NCI-H69 (cell line): ENCODE data around the gene RRN3.
"Not testable (repeated sequence)": the region's sequence is repeated elsewhere in the genome, so short reads cannot be mapped to it uniquely, and the experiment has no call there.

Experiments used
- DNase-seq: peaks from one replicate; lab custom pipeline; 2025; lab: John Stamatoyannopoulos, UW

The RRN3 gene

DNA sequence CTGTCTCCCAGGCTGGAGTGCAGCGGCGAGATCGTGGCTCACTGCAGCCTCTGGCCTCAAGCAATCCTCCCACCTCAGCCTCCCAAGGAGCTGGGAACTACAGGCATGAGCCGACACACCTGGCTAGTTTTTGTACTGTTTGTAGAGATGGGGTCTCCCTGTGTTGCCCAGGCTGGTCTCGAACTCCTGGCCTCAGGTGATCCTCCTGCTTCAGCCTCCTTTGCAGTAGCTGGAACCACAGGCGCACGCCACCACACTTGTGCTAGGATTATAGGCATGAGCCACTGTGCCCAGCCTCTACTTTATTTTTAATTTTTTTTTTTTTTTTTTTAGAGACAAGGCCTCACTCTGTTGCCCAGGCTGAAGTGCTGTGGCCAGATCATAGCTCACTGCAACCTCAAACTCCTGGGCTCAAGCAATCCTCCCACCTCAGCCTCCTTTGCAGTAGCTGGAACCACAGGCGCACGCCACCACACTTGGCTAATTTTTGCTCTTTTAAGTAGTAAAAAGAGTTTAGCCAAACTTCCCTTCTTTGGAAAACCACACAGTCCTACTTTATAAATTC is 42.6 kb downstream of the RRN3 start:
- DNase-seq: no peak

DNA sequence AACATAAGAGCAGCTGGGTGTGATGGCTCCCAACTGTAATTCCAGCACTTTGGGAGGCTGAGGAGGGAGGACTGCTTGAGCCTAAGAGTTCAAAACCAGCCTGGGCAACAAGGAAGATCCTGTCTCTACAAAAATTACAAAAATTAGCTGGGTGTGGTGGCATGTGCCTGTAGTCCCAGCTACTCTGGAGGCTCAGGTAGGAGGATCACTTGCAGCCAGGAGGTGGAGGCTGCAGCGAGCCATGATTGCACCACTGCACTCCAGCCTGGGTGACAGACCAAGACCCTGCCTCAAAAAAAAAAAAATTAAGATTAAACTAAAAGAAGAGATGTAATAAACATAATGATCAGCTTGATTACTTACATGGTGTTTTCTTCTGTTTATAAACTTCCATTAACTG is 43.6 kb downstream of the RRN3 start:
- not testable (repeated sequence) for DNase-seq

DNA sequence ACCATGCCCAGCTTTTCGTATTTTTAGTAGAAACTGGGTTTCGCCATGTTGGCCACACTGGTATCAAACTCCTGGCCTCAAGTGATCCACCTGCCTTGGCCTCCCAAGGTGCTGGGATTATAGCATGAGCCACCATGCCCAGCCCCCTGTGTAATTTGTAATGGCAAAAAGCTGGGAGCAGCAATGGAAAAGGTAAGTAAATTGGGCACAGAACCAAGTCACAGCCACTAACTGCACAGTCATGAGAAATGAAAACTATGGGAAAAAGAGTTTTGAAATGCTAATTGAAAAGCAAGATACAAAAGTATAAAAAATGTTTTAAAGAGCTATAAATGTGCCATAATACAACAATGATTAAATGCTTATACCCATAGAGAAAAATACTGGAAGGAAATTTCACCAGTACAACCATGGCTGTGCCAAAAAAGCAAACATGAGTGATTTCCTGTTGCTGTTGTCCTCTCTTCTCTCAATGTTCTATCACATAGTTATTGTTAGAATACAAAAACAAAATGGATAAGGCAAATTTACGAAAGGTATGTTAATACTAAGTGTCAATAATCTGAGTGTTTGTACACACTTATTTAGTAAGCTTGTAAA is 44.4 kb downstream of the RRN3 start:
- no peak for DNase-seq

DNA sequence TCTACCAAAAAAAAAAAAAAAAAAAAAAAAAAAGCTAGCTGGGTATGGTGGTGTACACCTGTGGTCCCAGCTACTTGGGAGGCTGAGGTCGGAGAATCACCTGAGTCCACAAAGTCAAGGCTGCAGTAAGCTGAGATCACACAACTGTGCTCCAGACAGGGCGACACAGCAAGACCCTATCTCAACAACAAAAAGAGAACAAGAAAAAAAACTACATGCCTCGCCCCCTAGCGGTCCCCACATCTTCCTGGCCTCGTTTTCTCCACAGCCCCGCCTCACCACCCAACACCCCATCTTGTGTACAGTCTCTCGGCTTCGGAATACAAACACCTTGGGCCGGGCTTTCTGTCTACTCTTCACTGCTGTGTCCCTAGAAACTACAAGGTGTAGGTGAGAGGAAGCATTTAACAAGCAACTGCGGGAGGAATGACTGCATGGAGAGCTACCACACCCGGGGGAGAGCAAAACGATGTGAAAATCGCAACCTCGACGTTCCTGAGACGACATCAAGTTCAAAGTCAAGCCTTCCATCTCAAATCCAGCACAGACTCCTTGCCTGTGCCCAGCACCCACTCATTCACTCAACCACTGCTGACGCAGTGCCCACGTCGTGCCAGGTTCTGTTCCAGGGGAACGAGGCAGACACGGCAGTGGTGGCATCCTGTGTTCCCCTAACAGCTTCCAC is 47.2 kb downstream of the RRN3 start:
- DNase-seq: no peak

DNA sequence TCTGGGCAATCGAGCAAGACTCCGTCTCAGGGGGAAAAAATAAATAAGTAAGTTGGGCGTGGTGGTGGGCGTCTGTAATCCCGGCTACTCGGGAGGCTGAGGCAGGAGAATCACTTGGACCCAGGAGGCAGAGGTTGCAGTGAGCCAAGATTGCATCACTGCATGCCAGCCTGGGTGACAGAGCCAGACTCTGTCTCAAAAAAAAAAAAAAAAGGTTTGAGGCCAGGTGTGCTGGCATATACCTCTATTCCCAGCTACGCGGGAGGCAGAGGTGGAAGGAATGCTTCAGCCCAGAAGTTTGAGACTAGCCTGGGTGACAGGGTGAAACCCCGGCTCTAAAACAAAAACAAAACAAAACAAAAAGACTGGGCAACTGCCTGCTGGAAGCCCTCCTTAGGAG is 48.8 kb downstream of the RRN3 start:
- not testable (repeated sequence) for DNase-seq

DNA sequence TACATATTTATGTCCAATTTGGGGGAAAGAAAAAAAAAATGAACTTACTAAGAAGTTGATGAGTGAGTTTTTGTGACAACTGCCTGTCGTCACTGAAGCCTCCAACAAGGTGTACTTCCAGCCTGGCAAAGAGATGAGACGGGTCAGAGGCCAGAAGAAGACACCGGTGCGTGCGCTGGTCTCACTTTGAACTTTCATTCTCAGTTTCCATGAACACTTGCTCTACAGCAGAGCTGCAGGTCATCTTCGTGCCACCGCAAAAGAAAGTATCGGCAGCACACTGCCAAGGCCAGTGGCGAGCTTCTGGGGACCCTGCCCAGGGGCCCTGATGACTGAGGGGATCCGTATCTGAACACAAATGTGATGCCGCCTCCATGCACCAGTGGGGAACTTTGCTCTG is 49.8 kb downstream of the RRN3 start:
- no peak for DNase-seq

DNA sequence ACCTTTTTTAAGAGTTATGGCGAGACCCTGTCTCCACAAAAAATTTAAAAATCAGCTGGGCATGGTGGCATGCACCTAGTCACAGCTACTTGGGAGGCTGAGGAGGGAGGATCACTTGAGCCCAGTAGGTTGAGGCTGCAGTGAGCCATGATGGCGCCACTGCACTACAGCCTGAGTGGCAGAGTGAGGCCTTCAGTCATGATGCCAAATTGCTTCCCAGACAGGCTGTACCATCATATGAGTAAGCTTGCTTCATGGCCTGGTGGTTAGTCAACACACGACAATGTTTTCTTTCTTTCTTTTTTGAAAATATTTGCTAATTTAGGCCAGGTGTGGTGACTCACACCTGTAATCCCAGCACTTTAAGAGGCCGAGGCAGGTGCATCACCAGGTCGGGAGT is 50.7 kb downstream of the RRN3 start:
- no peak for DNase-seq

DNA sequence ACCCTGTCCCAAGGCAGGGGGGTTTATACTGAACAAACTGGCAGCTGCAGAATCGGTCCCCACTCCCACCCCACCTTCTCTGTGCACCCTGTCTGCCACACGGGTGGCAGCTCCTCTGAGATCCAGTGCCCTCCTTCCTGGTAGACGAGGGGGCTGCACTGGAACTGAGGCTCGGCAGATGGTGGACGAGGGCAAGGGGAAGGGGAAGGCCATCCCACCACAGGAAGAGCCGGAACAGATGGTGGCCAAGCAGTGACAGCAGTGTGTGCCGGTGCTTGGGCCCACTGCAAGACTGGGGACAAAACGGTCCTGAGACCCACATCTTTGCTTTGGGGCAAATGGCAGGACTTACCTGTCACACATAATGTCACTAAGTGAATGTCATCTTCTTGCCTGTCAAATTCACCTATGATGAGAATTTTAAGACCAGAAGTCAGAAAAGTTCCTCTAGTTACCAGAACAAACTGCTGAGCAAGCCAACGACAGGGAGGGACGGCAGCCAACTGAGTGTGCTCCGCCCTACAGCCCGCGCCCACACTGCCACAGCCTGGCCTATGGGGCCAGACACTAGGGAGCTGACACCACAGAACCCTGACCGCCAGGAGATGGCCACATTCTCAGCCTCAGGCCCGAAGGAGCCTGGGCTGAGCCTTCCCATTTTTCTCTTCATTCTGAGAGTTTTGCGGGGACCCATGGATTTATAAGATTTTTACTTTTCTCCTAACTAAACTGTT is 52.6 kb downstream of the RRN3 start:
- no peak for DNase-seq

DNA sequence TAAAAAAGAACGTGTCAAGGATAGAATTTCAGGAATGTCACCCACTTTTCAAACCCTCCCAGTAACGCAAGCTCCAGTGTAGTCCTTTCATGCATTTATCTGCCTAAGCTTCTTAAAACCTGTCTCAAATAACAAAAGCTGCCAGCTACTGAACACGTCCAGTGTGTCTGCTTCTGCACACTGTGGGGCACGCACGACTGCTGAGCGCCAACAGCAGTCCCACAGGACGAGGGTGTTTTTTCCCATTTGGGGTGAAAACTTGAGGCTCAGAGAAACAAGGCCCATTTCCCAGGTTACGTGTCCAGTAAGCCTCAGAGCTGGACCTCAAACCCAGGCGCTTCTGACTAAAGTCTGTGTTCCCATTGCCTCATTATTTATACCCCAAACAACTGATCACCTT is 55.4 kb downstream of the RRN3 start:
- no peak for DNase-seq

DNA sequence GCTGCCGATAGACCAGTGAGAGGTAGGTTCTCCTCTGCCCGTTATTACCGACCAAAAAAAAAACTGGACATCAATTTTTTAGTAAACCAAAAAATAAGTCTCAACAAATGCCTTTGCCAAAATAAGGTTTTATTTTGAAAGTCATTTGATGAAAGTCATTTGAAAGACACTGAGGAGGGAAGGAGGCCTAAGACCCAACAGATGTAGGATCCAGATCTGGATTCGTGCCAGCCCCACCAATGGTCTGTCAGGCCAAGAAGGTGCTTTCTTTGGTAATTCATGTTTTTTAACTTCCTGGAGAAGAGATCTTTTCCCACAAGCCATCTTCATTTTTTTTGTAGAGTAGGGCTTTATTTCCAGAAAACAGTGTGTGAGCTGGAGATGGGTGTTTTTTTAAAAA is 56.3 kb downstream of the RRN3 start:
- DNase-seq: no peak

DNA sequence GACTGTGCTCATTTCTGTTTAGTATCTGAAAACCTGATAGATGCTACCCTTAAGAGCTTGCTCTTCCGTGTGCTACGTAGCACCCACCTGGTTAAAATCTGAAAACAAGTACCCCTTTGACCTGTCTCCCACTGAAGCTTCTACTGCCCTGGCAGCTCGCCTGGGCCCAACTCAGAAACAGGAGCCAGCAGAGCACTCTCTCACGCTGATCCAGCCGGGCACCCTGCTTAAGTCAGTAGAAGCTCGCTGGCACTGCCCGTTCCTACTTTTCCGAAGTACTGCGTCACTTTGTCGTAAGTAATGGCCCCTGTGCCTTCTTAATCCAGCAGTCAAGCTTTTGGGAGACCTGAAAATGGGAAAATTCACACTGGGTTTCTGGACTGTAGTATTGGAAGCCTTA is 57.1 kb downstream of the RRN3 start:
- DNase-seq: no peak

DNA sequence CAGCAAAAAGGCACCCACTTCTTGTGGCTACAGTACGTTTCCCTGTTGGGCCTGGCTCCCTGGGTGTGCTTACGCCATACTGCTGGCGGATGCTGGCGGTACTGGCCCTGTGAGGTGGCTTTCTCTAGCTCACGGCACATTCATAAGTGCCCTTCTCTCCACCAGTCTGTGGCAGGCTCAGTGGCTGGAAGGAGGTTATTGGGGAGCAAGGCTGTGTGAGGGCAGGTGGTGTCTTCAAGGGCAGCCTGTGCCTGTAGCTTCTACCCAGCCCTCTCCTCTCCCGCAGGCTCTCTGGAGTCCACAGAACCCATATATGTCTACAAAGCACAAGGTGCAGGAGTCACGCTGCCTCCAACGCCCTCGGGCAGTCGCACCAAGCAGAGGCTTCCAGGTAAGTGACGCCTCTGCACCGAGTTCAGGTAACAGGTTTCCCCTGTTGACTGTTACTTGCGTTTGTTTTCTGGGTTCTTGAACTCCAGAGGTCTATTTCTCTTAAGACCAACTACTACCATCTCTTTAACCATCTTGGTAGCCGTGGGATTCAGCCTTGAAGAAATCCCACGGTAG is 58.8 kb downstream of the RRN3 start:
- no peak for DNase-seq

DNA sequence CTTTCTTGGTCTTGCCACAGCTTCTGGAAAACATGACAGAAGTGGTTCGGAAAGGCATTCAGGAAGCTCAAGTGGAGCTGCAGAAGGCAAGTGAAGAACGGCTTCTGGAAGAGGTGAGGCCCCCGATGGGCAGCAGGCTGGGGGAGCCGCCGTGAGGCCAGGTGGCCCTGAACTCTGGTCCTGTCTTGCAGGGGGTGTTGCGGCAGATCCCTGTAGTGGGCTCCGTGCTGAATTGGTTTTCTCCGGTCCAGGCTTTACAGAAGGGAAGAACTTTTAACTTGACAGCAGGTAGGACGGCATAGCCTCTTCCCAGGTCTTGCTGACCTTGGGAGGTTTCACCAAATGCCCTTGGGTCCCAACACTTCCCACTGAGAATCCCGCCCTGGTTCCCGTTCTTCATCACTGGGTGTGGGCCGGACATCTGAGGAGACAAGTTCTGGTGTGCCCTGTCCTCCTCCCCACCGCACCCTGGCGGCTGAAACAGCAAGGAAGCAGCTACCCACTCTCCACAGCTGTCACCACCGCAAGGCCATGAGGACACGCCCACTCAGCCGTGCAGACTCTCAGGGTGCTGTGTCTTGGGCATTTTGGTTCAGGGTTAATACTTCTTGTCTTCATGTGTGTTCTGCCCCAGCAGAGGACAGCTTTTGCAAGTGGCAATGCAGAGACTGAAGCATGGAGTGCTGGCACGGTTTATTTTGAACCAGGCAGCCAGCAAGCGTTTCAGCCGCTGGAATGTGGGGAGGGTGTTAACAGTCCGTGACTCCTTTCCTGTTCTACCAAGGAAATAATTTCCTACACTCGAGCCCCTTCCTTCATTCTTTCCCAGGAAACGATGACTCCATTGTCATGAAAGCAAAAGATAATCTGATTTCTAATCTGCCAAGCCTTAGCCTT is 59.6 kb downstream of the RRN3 start:
- no peak for DNase-seq

DNA sequence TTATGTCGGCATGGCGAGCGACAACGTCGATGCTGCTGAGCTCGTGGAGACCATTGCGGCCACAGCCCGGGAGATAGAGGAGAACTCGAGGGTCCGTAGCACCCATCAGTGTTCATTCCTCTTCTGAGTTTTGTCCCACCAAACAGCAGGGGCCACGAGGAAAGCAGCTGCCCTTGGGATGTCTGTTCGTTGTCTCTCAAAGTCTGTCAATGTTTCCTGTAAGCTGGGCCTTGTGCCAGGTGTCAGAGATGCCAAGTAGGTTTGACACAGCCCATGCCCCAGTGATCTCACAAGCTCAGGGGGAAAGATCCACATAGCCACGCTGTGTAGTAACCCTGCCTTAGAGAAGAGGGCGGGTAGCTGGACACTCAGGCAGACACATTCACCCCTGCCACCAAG is 60.8 kb downstream of the RRN3 start:
- DNase-seq: no peak

DNA sequence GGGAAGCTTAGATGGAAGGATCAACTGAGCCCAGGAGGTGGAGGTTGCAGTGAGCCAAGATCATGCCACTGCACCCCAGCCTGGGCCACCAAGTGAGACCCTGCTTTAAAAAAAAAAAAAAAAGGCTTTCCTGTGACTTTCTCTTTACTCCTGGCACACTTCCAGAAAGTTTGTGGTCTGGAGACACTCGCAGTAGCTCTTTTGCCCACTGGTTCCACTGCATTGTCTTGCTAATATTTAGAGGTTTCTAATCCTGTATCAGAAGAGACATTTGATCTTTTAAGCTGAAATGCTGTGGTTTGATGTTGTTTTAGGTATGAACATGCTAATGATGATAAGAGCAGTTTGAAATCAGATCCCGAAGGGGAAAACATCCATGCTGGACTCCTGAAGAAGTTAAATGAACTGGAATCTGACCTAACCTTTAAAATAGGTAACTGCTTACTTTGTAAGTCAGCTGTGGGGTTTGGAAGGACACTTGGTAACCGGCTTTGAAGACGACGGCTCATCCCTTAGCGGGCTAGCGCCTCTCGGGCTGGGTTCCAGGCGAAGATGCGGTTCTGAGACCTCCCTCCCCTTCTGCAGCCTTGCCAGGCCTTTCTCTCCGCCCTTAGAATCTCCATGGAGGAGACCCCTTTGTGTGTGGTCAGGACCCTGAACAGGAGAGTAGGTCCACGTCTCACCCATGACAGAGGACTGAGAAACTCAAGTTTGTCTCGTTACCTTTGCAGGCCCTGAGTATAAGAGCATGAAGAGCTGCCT is 61.3 kb downstream of the RRN3 start:
- no peak for DNase-seq

DNA sequence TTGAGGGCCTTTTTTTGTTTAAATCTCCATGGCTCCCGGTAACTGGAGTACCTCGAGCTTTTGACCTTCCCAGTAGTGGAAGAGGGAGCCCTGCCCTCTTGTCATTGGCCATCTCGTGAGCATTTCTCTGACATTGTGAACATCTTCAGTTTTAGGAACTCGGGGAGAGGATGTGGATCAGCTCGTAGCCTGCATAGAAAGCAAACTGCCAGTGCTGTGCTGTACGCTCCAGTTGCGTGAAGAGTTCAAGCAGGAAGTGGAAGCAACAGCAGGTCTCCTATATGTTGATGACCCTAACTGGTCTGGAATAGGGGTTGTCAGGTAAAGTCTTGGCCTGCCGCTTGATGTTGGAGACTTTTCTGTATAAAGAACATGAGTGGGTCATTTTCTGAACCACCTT is 62.5 kb downstream of the RRN3 start:
- DNase-seq: no peak

DNA sequence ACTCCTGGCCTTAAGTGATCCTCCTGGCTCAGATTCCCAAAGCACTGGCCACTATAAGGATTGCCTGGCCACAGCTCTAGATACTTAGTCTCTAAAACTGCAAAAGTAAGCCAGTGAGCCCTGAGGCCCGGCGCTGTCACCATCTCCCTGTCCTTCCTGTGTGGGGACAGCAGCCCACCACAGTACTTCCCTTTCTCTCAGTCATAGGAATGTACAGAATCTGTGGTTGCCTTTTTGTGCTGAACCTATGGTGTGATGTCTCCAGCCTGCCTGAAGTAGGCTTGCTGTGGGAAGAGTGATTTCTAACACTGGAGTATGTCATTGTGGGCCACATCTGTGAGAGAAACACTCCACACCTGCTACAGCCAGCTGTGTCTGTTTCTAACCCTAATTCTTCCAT is 62.9 kb downstream of the RRN3 start:
- no peak for DNase-seq

DNA sequence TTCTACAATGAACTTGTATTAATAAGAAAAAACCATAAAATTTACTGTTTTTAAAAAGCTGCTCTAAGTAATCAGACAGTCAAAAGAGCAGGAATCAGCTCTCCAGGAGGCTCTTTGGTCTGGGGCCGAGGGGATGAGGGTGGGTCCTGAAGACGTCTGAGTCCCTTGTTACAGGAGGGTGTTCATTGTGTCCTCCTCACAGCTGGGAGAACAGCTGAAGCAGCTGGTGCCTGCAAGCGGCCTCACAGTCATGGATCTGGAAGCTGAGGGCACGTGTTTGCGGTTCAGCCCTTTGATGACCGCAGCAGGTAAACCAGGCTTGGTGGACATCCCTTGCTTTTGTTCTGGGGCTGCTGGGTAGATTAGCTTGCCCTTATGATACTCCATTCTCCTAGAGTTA is 64.3 kb downstream of the RRN3 start:
- DNase-seq: not testable (repeated sequence)

DNA sequence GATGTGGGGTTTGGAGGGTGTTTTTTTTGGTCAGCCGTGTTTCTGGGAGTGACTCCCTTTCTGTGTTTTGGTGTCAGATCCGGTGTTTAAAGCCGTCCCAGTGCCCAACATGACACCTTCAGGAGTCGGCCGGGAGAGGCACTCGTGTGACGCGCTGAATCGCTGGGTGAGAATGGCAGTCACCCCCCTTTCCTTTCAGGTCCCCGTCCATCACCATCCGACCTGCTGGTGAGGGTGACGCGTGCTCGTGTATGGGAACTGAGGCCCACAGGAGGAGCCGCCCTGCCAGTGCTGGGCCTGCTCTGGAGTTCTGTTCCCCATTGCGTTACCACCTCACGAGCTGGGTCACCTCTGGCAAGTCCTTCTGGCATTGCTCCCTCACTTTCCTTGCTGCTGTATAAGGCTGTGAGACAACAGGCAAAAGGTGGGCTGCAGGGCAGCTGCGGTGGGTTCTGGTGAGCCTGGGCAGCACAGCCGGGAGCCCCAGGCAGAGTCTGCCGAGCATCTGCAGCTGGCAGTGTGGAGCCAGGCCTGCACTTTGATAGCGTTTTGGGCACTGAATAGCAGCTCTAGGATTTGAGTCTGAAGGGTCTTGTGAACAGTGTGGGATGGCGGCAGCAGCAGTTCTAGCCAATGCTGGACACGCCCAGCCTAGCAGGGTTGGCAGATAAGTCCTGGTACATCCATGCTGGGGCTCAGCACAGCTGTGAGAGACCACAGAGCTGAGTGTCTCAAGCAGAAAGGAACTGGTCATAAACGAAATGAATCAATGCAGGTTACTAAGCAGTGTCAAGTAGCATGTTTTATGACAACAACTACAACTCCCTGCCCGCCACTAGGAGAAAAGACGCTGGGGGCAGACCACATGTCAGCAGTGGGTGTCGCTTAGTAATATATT is 65.0 kb downstream of the RRN3 start:
- not testable (repeated sequence) for DNase-seq

DNA sequence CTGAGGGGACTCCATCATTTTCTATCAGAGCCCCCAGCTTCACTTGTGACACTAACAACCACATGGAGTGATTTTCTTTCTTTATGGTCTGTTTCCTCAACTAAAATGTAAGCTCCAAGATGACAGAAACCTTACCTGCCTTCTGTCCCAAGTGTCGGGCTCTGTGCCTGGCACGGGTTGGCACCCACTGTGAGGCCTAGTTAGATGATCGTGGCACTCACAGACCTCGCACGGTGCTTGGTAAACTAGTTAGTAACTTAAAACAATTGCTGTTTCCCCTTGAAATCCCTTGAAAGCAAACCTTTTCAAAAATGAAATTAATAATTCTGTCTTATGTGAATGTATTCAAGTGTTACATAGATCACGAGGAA is 65.7 kb downstream of the RRN3 start:
- not testable (repeated sequence) for DNase-seq
